H1 (cell line): Measurements from ENCODE around the gene PLEKHG3. TPM values are rescaled to one million over a fixed set of nuclear protein-coding genes. Genes with fewer than 3 reads are reported as not detected.

Source experiments
- EGR1 ChIP-seq: IDR thresholded peaks from 2 replicates; pipeline ENCODE4 v1.6.1; 2011; ENCODE audit warnings: low read depth, low read length, borderline replicate concordance
- EZH2 ChIP-seq: fragments of 200-600 bp; sonication (generic); IDR thresholded peaks from 2 replicates; pipeline ENCODE4 v1.7.1; 2012; ENCODE audit warnings: low read depth, mild to moderate bottlenecking, moderate library complexity, low read length, inconsistent platforms; ENCODE audit not compliant: severe bottlenecking
- JUND ChIP-seq: IDR thresholded peaks from 2 replicates; pipeline ENCODE4 v1.6.1; 2011; ENCODE audit warnings: mild to moderate bottlenecking, improper control_type of control experiment, low read length
- TCF12 ChIP-seq: IDR thresholded peaks from 2 replicates; pipeline ENCODE4 v1.6.1; 2011; ENCODE audit warnings: low read depth, mild to moderate bottlenecking, low read length
- YY1 ChIP-seq: IDR thresholded peaks from 2 replicates; pipeline ENCODE4 v1.6.1; 2011; ENCODE audit warnings: low read depth, mild to moderate bottlenecking, low read length
- polyA plus RNA-seq, 7 experiments: library from polyadenylated mRNA; depleted of rRNA in 3 of 7; stranded (reverse) in 5 of 7; unstranded in 2 of 7; fragments of >200 nt in 5 of 7; fragments of 200-250 nt in 2 of 7; gene quantifications; 1 replicate in 5 of 7; 2 replicates in 1 of 7; 4 replicates in 1 of 7; pipeline versions ENCODE4 v1.2.1 to v1.2.3, GENCODE V29; 2011 to 2013; ENCODE audit warnings: missing spikeins in 2 of 7, mixed read lengths in 2 of 7
- total RNA-seq: library from RNA; stranded (reverse); fragmentation: NEBNext Ultra II Directional; extraction: Animal tissue kit (Norgen Biotek cat#: 25700); gene quantifications from 2 replicates; pipeline ENCODE4 v1.2.1, GENCODE V29; 2021

Gene PLEKHG3
- total and polyA plus RNA-seq, 2 of the 8 experiments (the other 6 are each of a cell fraction or from before 2014, with no cell fraction given): 43.4 to 90.6 TPM

DNA sequence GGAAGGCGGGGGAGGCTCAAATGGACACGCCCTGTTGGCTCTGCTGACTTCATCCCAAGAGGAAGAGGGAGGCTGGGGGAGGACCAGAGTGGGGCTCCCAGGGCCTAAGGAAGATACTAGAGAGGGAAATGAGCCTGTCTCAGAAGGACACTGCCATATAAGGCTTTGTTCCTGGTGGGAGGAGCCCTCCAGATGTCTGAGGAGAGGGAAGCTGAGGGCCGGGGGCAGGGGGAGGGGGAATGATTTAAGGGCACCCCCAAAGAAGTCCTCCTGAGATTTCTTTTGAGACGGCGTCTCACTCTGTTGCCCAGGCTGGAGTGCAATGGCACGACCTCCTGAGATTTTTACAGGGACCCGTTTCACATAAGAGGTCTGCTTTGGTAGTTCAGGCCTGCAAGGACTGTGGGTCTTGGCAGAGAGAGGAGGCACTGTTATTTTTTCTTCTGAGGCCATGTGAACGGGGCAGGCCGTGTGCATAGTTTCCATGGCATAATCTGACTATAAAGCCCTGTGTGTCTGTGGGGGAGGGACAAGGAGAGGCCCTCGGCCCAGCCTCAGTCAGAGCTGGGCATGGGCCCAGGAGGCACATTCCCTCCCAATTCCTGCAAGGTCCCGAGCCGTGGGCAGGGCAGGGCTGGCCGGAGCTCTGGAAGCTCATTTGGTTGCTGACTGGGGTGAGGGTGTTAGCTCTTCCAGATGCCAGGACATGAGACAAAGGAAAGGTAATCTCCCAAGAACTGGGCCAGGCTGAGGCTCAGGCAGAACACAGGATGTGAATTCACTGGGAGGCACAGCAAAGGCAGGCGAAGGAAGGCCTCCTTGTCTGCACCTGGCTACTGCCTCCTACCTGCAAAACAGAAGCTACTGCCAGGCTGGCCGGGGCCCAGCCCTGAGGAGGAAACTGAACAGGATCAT lies 22.2 kb upstream of the PLEKHG3 start (continued):
- TF ChIP-seq TCF12: 0 out of 2 replicates have a peak, but pooled peaks have one; percentile 45
- no peak for TF ChIP-seq YY1
- TF ChIP-seq JUND: no peak
- no peak for TF ChIP-seq EGR1
- TF ChIP-seq EZH2: no peak
- TF ChIP-seq, all 59 proteins: peak for 6
